IPS-20b (cell line): Measurements from ENCODE around the gene SLC25A34.
A peak's percentile ranks its signal among the peaks of the same experiment; 100 is the strongest.

Experiments used
- H3K27ac ChIP-seq: one replicate; pipeline ENCODE4 v1.5.1; 2013; ENCODE audit warnings: low read length
- H3K27me3 ChIP-seq: 2 replicates; pipeline ENCODE4 v1.6.1; 2013; ENCODE audit warnings: mild to moderate bottlenecking, low read length, inconsistent platforms; ENCODE audit not compliant: insufficient read depth
- H3K36me3 ChIP-seq: 2 replicates; pipeline ENCODE4 v1.6.1; 2013; ENCODE audit warnings: low read depth, mild to moderate bottlenecking, inconsistent platforms, low read length, moderate library complexity; ENCODE audit not compliant: insufficient read depth
- H3K4me1 ChIP-seq: 2 replicates; pipeline ENCODE4 v1.6.1; 2013; ENCODE audit warnings: mild to moderate bottlenecking, control low read depth, inconsistent platforms, low read length, moderate library complexity; ENCODE audit not compliant: insufficient read depth
- H3K4me3 ChIP-seq: 2 replicates; pipeline ENCODE4 v1.5.1; 2013; ENCODE audit warnings: mild to moderate bottlenecking, low read length, inconsistent platforms
- H3K9ac ChIP-seq: 2 replicates; pipeline ENCODE4 v1.6.1; 2013; ENCODE audit warnings: low read depth, mild to moderate bottlenecking, inconsistent platforms, low read length, moderate library complexity
- H3K9me3 ChIP-seq: 2 replicates; pipeline ENCODE4 v1.6.1; 2013; ENCODE audit warnings: mild to moderate bottlenecking, low read depth, low read length, inconsistent platforms; ENCODE audit not compliant: insufficient read depth

The SLC25A34 gene

GRCh38 chr1:15758343-15758931, 22.4 kb downstream of the SLC25A34 start, which contains the start of gene FBLIM1:
Gene FBLIM1 (plus strand): TSS chr1:15758795. CDS start chr1:15764984, 6,189 bp downstream.
- H3K27ac ChIP-seq: peak within 1 kb of the TSS; percentile 4
- H3K9ac ChIP-seq: peak within 1 kb of the TSS; percentile 88
- H3K27me3 ChIP-seq: peaks cover 30% of the 10 kb centered on the region
- 0 out of 2 replicates have a peak, but pooled peaks cover 3% of the 10 kb centered on the region for H3K36me3 ChIP-seq
- H3K9me3 ChIP-seq: no peaks in the 10 kb centered on the region
- H3K4me3 ChIP-seq: peak within 1 kb of the TSS; percentile 87
- H3K4me1 ChIP-seq: peaks cover 28% of the 10 kb centered on the region

GRCh38 chr1:15758953-15759661, 23.0 kb downstream of the SLC25A34 start:
- peaks cover 28% of the 10 kb centered on the region for H3K4me1 ChIP-seq
- no peaks in the 10 kb centered on the region for H3K9me3 ChIP-seq
- H3K27ac ChIP-seq: no peak overlapping the region
- H3K4me3 ChIP-seq: peak overlapping the region; percentile 86
- H3K27me3 ChIP-seq: peaks cover 30% of the 10 kb centered on the region
- H3K9ac ChIP-seq: peak overlapping the region; percentile 88
- peaks cover 6% of the 10 kb centered on the region; the same call in 1 of the 2 replicates for H3K36me3 ChIP-seq

DNA sequence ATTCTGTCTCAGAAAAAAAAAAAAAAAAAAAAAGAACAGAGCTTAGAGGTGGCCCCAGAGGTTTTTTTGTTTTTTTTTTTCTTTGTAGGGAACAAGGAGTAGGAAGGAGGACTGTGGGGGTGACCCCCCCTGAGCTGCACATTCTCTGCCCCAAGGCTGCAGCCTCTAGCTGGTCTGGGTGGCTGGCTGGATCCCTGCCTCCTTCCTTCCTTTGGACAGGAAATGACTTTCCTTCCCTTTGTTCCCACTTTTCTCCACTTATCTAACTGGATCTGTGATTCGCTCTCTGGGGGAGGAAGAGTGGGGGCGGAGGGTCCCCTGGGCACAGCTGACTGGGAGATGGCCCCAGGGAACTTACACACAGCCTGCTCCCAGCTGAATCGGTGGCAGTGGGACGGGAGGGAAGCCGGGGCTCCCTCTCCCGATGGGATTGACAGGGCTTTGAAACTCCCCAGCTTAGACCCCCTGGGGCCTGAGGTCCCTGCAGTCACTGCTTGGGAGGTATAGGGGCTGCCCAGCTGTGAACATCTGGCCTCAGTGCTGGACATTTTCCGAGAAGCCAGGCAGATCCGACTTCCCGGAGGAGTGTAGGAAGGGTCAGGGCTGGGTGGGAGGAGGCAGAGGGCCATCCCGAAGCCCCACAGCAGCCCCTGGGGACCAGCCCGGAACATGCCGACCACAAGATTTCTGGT, 24.6 kb downstream of the SLC25A34 start:
- Histone ChIP-seq H3K36me3 (peaks cover 22% of the 10 kb centered on the region), H3K4me3 (peak overlapping the region; percentile 52; the same call in 1 of the 2 replicates), H3K9me3 (no peaks in the 10 kb centered on the region), H3K27ac (no peak overlapping the region), H3K4me1 (peaks cover 23% of the 10 kb centered on the region), H3K9ac (peak overlapping the region; percentile 88; the same call in 1 of the 2 replicates), H3K27me3 (peaks cover 25% of the 10 kb centered on the region)

- Histone ChIP-seq H3K9ac (peak overlapping the region; percentile 88; the same call in 1 of the 2 replicates), H3K27ac (no peak overlapping the region), H3K4me1 (peaks cover 16% of the 10 kb centered on the region; the same call in 1 of the 2 replicates), H3K27me3 (peaks cover 20% of the 10 kb centered on the region), H3K9me3 (no peaks in the 10 kb centered on the region), H3K36me3 (peaks cover 28% of the 10 kb centered on the region), H3K4me3 (peak overlapping the region; percentile 52; the same call in 1 of the 2 replicates)
Measured at GRCh38 chr1:15761366-15762128, 25.5 kb downstream of the SLC25A34 start.

GRCh38 chr1:15762546-15762945, 26.5 kb downstream of the SLC25A34 start:
- Histone ChIP-seq H3K27ac (no peak overlapping the region), H3K9me3 (no peaks in the 10 kb centered on the region), H3K27me3 (peaks cover 10% of the 10 kb centered on the region; the same call in 1 of the 2 replicates), H3K36me3 (peaks cover 37% of the 10 kb centered on the region), H3K4me1 (peaks cover 10% of the 10 kb centered on the region; the same call in 1 of the 2 replicates), H3K9ac (no peak overlapping the region), H3K4me3 (no peak overlapping the region)

DNA sequence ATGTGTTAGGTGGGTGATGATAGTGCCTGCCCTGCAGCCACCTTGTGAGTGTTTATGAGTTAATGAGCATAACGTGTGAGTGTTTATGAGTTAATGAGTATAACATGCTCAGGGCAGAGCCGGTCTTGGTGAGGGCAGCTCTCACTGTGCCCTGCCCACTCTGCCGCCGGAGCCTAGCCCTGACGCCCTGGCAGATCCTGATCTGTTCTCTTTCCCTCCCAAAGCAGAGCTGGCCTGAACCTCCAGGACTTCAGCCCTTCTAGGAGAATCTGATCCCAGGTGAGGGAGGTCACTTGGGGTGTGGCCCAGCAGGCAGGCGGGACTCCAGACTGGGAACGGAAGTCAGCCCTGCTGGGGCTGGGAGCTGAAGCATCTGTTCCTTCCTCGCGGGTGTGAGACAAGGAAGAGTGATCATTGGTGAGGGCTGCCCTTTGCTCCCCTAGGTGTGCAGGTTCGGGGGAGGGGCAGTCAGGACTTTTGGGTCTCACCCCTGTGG, 28.3 kb downstream of the SLC25A34 start:
- H3K27ac ChIP-seq: no peak overlapping the region
- H3K27me3 ChIP-seq: peaks cover 4% of the 10 kb centered on the region; the same call in 1 of the 2 replicates
- no peaks in the 10 kb centered on the region for H3K9me3 ChIP-seq
- H3K9ac ChIP-seq: no peak overlapping the region
- no peak overlapping the region for H3K4me3 ChIP-seq
- H3K36me3 ChIP-seq: peaks cover 53% of the 10 kb centered on the region
- H3K4me1 ChIP-seq: peaks cover 6% of the 10 kb centered on the region; the same call in 1 of the 2 replicates

DNA sequence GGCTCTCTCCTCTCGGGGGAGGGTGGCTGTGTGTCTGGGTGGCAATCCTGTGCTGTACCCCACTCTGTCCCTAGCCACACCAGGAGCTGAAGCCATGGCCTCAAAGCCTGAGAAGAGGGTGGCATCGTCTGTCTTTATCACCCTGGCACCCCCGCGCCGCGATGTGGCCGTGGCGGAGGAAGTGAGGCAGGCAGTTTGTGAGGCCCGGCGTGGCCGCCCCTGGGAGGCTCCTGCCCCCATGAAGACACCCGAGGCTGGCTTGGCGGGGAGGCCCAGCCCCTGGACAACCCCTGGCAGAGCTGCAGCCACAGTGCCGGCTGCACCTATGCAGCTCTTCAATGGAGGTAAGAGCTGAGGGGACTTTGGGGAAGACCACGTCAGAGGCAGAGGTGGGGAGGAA, 28.8 kb downstream of the SLC25A34 start:
- H3K9ac ChIP-seq: no peak overlapping the region

DNA sequence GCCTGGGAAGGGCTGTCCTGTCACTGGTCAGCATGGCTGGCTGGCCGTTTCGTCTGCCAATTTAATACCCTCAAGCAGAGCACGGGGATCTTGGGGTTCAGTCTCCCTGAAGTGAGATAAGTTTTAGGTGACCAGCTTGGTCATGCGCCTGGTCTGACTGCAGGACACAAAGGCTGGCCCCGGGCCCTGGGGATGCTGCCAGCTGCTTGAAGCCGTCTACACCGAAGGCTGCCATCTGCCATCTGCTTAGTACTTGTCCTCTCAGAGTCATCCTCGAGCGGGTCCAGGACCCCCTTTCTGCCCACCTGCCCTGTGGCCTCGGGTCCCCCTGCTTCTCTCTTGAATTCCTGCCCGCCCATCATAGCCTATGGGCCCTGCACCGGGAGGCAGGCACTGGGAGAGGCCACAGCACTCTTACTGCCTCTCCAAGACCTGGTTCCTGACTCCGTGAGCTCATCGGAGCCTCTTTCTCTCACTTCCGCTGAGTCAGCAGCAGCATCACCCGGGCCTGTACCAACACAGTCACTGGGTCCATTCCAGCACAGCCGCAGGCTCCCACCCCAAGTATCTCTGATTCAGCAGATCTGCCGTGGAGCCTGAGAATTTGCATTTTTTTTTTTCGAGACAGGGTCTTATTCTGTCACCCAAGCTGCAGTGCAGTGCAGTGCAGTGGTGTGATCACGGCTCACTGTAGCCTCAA, 29.6 kb downstream of the SLC25A34 start:
- peaks cover 6% of the 10 kb centered on the region; the same call in 1 of the 2 replicates for H3K4me1 ChIP-seq
- H3K9ac ChIP-seq: no peak overlapping the region
- H3K36me3 ChIP-seq: peaks cover 61% of the 10 kb centered on the region
- H3K4me3 ChIP-seq: no peak overlapping the region
- no peaks in the 10 kb centered on the region for H3K9me3 ChIP-seq
- no peaks in the 10 kb centered on the region for H3K27me3 ChIP-seq
- no peak overlapping the region for H3K27ac ChIP-seq

More for the DNA sequence above, 28.8 kb downstream of the SLC25A34 start:
- peaks cover 54% of the 10 kb centered on the region for H3K36me3 ChIP-seq
- H3K9me3 ChIP-seq: no peaks in the 10 kb centered on the region
- no peak overlapping the region for H3K4me3 ChIP-seq
- no peak overlapping the region for H3K27ac ChIP-seq
- H3K4me1 ChIP-seq: peaks cover 6% of the 10 kb centered on the region; the same call in 1 of the 2 replicates
- no peaks in the 10 kb centered on the region for H3K27me3 ChIP-seq

DNA sequence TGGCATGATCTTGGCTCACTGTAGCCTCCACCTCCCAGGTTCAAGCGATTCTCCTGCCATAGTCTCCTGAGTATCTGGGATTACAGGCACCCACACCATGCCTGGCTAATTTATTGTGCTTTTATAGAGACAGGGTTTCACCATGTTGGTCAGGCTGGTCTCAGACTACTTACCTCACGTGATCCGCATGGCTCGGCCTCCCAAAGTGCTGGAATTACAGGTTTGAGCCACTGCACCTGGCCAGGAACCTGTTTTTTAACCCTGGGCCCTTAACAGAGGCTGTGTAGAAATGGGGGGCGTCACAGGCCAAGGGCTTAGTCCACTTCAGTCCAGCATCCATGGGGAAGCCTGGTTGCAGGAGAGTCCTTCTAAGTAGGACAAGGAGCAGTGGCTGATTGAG, 31.9 kb downstream of the SLC25A34 start:
- Histone ChIP-seq H3K9me3 (no peaks in the 10 kb centered on the region), H3K4me1 (no peaks in the 10 kb centered on the region), H3K9ac (no peak overlapping the region), H3K4me3 (no peak overlapping the region), H3K27ac (no peak overlapping the region), H3K36me3 (peaks cover 80% of the 10 kb centered on the region), H3K27me3 (no peaks in the 10 kb centered on the region)

DNA sequence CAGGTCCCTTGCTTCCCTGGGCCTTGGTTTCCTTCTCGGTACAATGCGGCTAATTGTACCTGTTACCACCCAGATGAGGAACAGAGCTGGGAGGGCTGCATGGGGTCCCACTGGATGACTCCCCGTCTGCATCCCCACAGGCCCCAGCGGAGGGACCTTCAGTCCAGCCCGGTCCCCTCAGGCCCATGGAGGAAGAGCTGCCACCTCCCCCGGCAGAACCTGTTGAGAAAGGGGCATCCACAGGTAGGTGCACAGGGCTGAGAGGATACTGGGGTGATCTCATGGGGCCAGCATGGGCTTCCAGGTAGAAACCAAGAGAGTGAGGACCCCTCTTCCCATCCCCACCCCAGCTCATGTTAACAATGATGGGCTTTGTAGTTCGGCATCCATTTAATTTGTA, 32.3 kb downstream of the SLC25A34 start:
- H3K9me3 ChIP-seq: no peaks in the 10 kb centered on the region
- H3K27me3 ChIP-seq: no peaks in the 10 kb centered on the region
- H3K4me1 ChIP-seq: no peaks in the 10 kb centered on the region
- peaks cover 85% of the 10 kb centered on the region for H3K36me3 ChIP-seq
- H3K9ac ChIP-seq: no peak overlapping the region
- H3K27ac ChIP-seq: no peak overlapping the region
- no peak overlapping the region for H3K4me3 ChIP-seq
